ENCODE measurements around the gene STARD3. TPM values are rescaled to one million over a fixed set of nuclear protein-coding genes. Genes with fewer than 3 reads are reported as not detected.
A peak's percentile ranks its signal among the peaks of the same experiment; 100 is the strongest.

The STARD3 gene
- total and polyA plus RNA-seq, 2 of the 13 experiments (the other 11 are each of a cell fraction or from before 2014, with no cell fraction given) = 34.6 to 100 TPM

- POLR2A ChIA-PET = interaction anchor here (0.7 to 2.6 kb wide), 18 partner anchors 9 to 192 kb away, joined by 3 to 21 read pairs (median 4); partner anchors contain the start of genes CDK12, ERBB2, PGAP3 and PNMT
- Histone ChIP-seq H3K9me3 (ENCODE audit: low read length) (no peaks in the 10 kb centered on the region), H3K79me2 (ENCODE audit: insufficient read depth, low read length) (no peaks in the 10 kb centered on the region), H3K9ac (ENCODE audit: insufficient read depth, low read depth, low read length) (peak overlapping the region; percentile 25; the same call in 1 of the 2 replicates), H3K27me3 (ENCODE audit: control insufficient read depth in 1 of 2, insufficient read depth in 2 of 2, low read length in 2 of 2) (no peaks in the 10 kb centered on the region), H3K27ac (ENCODE audit: extremely low read length, insufficient read depth, low read length) (peak overlapping the region; percentile 48), H3K4me1 (ENCODE audit: insufficient read depth, low read length) (peaks cover 31% of the 10 kb centered on the region), H3K4me2 (ENCODE audit: low read depth, low read length) (peak overlapping the region; percentile 81), H4K20me1 (ENCODE audit: insufficient read depth, low read length) (peaks cover 4% of the 10 kb centered on the region; the same call in 1 of the 2 replicates), H3K36me3 (replicated peaks in 1 of 2; ENCODE audit: control insufficient read depth in 1 of 2, insufficient read depth in 2 of 2, low read length in 2 of 2) (peaks cover 6 to 7% of the 10 kb centered on the region in 2 experiments; a peak in 3 of 5 replicates), H3K4me3 (replicated peaks in 1 of 3; ENCODE audit: insufficient read depth in 1 of 3, low read depth in 2 of 3, low read length in 3 of 3) (peak overlapping the region in 2 of 3 experiments; percentile 3 to 54; a peak in 2 of 6 replicates), H2AFZ (ENCODE audit: low read length) (no peak overlapping the region)
- CTCF ChIA-PET (ENCODE audit: low intra/inter-chr PET ratio, low total read pairs) = interaction anchor here (1.6 to 4.0 kb wide), 2 partner anchors 15 to 30 kb away, joined by 4 to 71 read pairs; partner anchors contain the start of gene PNMT
- FAIRE-seq (peak; percentile 94), DNase-seq (ENCODE audit: low spot score) (peak; percentile 88), ATAC-seq (peak; percentile 89)
- in situ Hi-C loops (cut with HindIII; ENCODE audit: extremely low pct_ligation_motif_present, low pct_unique_long_range_greater_than_20kb) (no loop called here), intact Hi-C loops (cut with micrococcal nuclease; ENCODE audit: unreplicated experiment) (loop anchor here (2.0 kb wide), 1 partner anchor 30 kb away; no protein-coding TSS in a partner anchor)
- no TSS peak for BruUV-seq (replicated peaks)
- 18% methylated on average over 7 of the region's 7 CpGs for WGBS (ENCODE audit: low lambda C conversion rate)
- no peak for TF ChIP-seq ZC3H4 (CRISPR knock-in tag; IDR thresholded peaks at IDR 0.05; ENCODE audit: borderline replicate concordance)
- TF ChIP-seq ZBTB42 (CRISPR knock-in tag; IDR thresholded peaks at IDR 0.05) = no peak
- no peak for TF ChIP-seq ZNF563 (CRISPR knock-in tag; IDR thresholded peaks at IDR 0.05)
- TF ChIP-seq ZNF317 (CRISPR knock-in tag; IDR thresholded peaks at IDR 0.05) = no peak
- TF ChIP-seq NBN (conservative IDR thresholded peaks at IDR 0.05) = no peak
- no peak for TF ChIP-seq HES4 (CRISPR knock-in tag; IDR thresholded peaks at IDR 0.05; ENCODE audit: borderline replicate concordance)
- TF ChIP-seq FOXP4 (CRISPR knock-in tag; IDR thresholded peaks at IDR 0.05) = peak; percentile 72
- no peak for TF ChIP-seq ZFP36L1 (CRISPR knock-in tag; IDR thresholded peaks at IDR 0.05)
- TF ChIP-seq ZNF225 (CRISPR knock-in tag; IDR thresholded peaks at IDR 0.05) = no peak
- no peak for TF ChIP-seq KLF15 (CRISPR knock-in tag; IDR thresholded peaks at IDR 0.05; ENCODE audit: borderline replicate concordance)
- TF ChIP-seq ZNF451 (CRISPR knock-in tag; IDR thresholded peaks at IDR 0.05) = 0 out of 2 replicates have a peak, but pooled peaks have one; percentile 16
- TF ChIP-seq KDM2A (CRISPR knock-in tag; IDR thresholded peaks at IDR 0.05; ENCODE audit: borderline replicate concordance, low read depth) = no peak; the same call in none of the 2 replicates
- no peak for TF ChIP-seq SRSF1 (optimal IDR thresholded peaks at IDR 0.05; ENCODE audit: low read depth, low read length)
- no peak for TF ChIP-seq ZNF703 (CRISPR knock-in tag; IDR thresholded peaks at IDR 0.05; ENCODE audit: borderline replicate concordance)
- peak; percentile 17; the same call in 1 of the 2 replicates for TF ChIP-seq CBFB (CRISPR knock-in tag; IDR thresholded peaks at IDR 0.05)
- TF ChIP-seq ZNF556 (CRISPR knock-in tag; IDR thresholded peaks at IDR 0.05; ENCODE audit: borderline replicate concordance) = peak; percentile 85; the same call in 1 of the 2 replicates
- TF ChIP-seq TBL1XR1 (IDR thresholded peaks at IDR 0.05; ENCODE audit: borderline replicate concordance, low read length, partially characterized antibody) = no peak
- peak; percentile 71 for TF ChIP-seq SAP130 (CRISPR knock-in tag; IDR thresholded peaks at IDR 0.05; ENCODE audit: low read depth)
- no peak for TF ChIP-seq ZNF350 (CRISPR knock-in tag; IDR thresholded peaks at IDR 0.05; ENCODE audit: borderline replicate concordance, low read depth)
- TF ChIP-seq ZNF629 (CRISPR knock-in tag; conservative IDR thresholded peaks at IDR 0.05) = no peak
- TF ChIP-seq ZNF567 (CRISPR knock-in tag; IDR thresholded peaks at IDR 0.05; ENCODE audit: borderline replicate concordance) = no peak
- TF ChIP-seq BORCS8-MEF2B (CRISPR knock-in tag; IDR thresholded peaks at IDR 0.05) = no peak
- TF ChIP-seq ZFX (CRISPR knock-in tag; IDR thresholded peaks at IDR 0.05; ENCODE audit: low read depth) = peak; percentile 89
- TF ChIP-seq ZMYM3 (CRISPR knock-in tag; IDR thresholded peaks at IDR 0.05) = 0 out of 2 replicates have a peak, but pooled peaks have one; percentile 41
Measured at GRCh38 chr17:39652587-39653315, 15.8 kb downstream of the STARD3 start.

All from HepG2 (cell line).